NB4 (cell line): ENCODE results near the gene CNTN1.

ENCODE experiments used
- CTCF ChIP-seq: IDR thresholded peaks from one replicate; pipeline ENCODE4 v1.5.1; 2012; ENCODE audit warnings: low read depth, low read length
- POLR2A ChIP-seq: IDR thresholded peaks from 2 replicates; pipeline ENCODE4 v1.6.1; 2011; ENCODE audit warnings: mild to moderate bottlenecking; ENCODE audit not compliant: insufficient read length; ENCODE audit errors: extremely low read depth
- TF ChIP-seq, protein P1 (sequence below): IDR thresholded peaks from 2 replicates; pipeline ENCODE4 v1.6.1; 2011; ENCODE audit warnings: low read depth, low read length

DNA sequence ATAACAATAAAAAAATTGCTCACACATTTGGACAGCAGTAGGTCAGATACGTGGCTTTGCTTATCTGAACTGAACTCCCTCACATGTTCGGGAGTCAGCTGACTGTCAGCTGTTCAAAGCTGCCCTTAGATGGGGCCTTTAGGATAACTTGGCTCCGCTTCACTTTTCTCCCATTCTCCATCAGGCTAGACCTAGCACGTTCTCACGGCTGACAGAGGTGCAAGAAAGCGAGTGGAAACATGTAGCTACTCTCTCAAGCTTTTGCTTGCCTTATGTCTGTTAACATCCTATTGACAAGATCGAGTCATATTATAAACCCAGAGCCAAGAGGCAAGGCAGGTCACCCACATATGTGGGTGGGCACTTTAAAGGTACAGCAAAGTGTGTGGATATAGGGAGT is 383.9 kb downstream of the CNTN1 start:
- TF ChIP-seq CTCF (no peak), POLR2A (no peak)
- TF ChIP-seq, protein P1, sequence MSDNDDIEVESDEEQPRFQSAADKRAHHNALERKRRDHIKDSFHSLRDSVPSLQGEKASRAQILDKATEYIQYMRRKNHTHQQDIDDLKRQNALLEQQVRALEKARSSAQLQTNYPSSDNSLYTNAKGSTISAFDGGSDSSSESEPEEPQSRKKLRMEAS, result no peak
